ENCODE results near the gene CCT5.

Gene CCT5

DNA sequence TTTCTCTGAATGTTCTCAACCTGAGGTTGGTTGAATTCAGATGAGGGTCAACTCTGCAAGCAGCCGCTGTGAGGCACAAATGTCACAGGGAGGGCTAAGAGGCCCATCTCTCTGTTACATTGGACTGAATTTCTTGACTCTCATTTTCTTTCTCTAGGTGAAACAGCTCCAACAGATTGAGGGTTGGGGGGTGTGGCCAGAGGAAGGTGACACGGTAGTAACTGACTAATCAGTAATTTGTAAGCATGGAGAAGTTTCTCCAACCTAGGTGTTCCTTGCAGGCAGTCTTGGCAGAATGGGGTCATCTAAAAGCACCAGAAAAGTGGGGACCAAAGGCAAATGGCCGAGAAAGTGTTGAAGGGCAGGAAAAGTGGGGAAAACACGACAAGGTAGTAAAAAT, 16.8 kb downstream of the CCT5 start:
- CTCF ChIA-PET, result no interaction called here
- POLR2A ChIA-PET, result no interaction called here
- peaks cover 3% of the 10 kb centered on the region; the same call in 1 of the 2 replicates for H3K4me1 ChIP-seq (ENCODE audit: control insufficient read depth, insufficient read depth, low read length)
- H3K9me3 ChIP-seq (ENCODE audit: control insufficient read depth, insufficient read depth, low read depth, low read length), result no peaks in the 10 kb centered on the region
- H3K4me3 ChIP-seq (ENCODE audit: low read depth, low read length), result no peak overlapping the region
- H3K36me3 ChIP-seq (ENCODE audit: control insufficient read depth in 2 of 2, insufficient read depth in 1 of 2, low read length in 2 of 2), result peaks cover 38 to 43% of the 10 kb centered on the region in 2 experiments
- no peak for TF ChIP-seq ZNF449 (tag by site-specific recombination; IDR thresholded peaks at IDR 0.05)
- TF ChIP-seq ZNF837 (tag by site-specific recombination; IDR thresholded peaks at IDR 0.05), result no peak
- TF ChIP-seq ZNF549 (tag by site-specific recombination; IDR thresholded peaks at IDR 0.05), result no peak
- TF ChIP-seq ZNF239 (tag by site-specific recombination; IDR thresholded peaks at IDR 0.05), result no peak
- TF ChIP-seq, protein P1, sequence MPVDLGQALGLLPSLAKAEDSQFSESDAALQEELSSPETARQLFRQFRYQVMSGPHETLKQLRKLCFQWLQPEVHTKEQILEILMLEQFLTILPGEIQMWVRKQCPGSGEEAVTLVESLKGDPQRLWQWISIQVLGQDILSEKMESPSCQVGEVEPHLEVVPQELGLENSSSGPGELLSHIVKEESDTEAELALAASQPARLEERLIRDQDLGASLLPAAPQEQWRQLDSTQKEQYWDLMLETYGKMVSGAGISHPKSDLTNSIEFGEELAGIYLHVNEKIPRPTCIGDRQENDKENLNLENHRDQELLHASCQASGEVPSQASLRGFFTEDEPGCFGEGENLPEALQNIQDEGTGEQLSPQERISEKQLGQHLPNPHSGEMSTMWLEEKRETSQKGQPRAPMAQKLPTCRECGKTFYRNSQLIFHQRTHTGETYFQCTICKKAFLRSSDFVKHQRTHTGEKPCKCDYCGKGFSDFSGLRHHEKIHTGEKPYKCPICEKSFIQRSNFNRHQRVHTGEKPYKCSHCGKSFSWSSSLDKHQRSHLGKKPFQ (tag by site-specific recombination; IDR thresholded peaks at IDR 0.05), result no peak
- no peak for TF ChIP-seq ZNF138 (tag by site-specific recombination; IDR thresholded peaks at IDR 0.05; ENCODE audit: borderline replicate concordance)
- no peak for TF ChIP-seq ZNF121 (tag by site-specific recombination; IDR thresholded peaks at IDR 0.05)
- peak; percentile 72 for TF ChIP-seq PRDM1 (tag by site-specific recombination; IDR thresholded peaks at IDR 0.05)
- TF ChIP-seq ZNF580 (tag by site-specific recombination; IDR thresholded peaks at IDR 0.05), result no peak
- no peak for TF ChIP-seq ZNF747 (tag by site-specific recombination; IDR thresholded peaks at IDR 0.05)
- no peak for TF ChIP-seq ZNF843 (tag by site-specific recombination; IDR thresholded peaks at IDR 0.05)
- no peak for TF ChIP-seq ZNF266 (tag by site-specific recombination; IDR thresholded peaks at IDR 0.05; ENCODE audit: low read depth)
- TF ChIP-seq ZFP3 (tag by site-specific recombination; IDR thresholded peaks at IDR 0.05; ENCODE audit: low read depth), result no peak
- TF ChIP-seq KLF9 (tag by site-specific recombination; IDR thresholded peaks at IDR 0.05; ENCODE audit: low read depth), result peak; percentile 40; the same call in 1 of the 2 replicates
- no peak for TF ChIP-seq ZSCAN16 (tag by site-specific recombination; IDR thresholded peaks at IDR 0.05)
- no peak overlapping the region; the same call in 1 of the 2 replicates for H3K27ac ChIP-seq (ENCODE audit: extremely low read depth, low read depth, low read length)

- POLR2A ChIA-PET, result interaction anchor here (1.4 kb wide), 1 partner anchor 85 kb away, joined by 3 read pairs; the partner anchor contains the start of gene MARCHF6
- TF ChIP-seq WT1 (tag by site-specific recombination; IDR thresholded peaks at IDR 0.05) (0 out of 2 replicates have a peak, but pooled peaks have one; percentile 34), ZFP3 (tag by site-specific recombination; IDR thresholded peaks at IDR 0.05; ENCODE audit: low read depth) (no peak), ZFP37 (tag by site-specific recombination; IDR thresholded peaks at IDR 0.05) (no peak), SCRT1 (tag by site-specific recombination; IDR thresholded peaks at IDR 0.05; ENCODE audit: borderline replicate concordance) (no peak), ZNF114 (tag by site-specific recombination; IDR thresholded peaks at IDR 0.05) (no peak), OSR2 (tag by site-specific recombination; IDR thresholded peaks at IDR 0.05) (0 out of 2 replicates have a peak, but pooled peaks have one; percentile 4), ZBTB7A (tag by site-specific recombination; IDR thresholded peaks at IDR 0.05; ENCODE audit: low read depth) (no peak), ZNF404 (tag by site-specific recombination; IDR thresholded peaks at IDR 0.05) (no peak), ZNF600 (tag by site-specific recombination; IDR thresholded peaks at IDR 0.05) (peak; percentile 79; the same call in 1 of the 2 replicates), GLIS1 (tag by site-specific recombination; IDR thresholded peaks at IDR 0.05) (peak; percentile 51; the same call in 1 of the 2 replicates), ZNF624 (tag by site-specific recombination; IDR thresholded peaks at IDR 0.05) (no peak)
- TF ChIP-seq, protein P2, sequence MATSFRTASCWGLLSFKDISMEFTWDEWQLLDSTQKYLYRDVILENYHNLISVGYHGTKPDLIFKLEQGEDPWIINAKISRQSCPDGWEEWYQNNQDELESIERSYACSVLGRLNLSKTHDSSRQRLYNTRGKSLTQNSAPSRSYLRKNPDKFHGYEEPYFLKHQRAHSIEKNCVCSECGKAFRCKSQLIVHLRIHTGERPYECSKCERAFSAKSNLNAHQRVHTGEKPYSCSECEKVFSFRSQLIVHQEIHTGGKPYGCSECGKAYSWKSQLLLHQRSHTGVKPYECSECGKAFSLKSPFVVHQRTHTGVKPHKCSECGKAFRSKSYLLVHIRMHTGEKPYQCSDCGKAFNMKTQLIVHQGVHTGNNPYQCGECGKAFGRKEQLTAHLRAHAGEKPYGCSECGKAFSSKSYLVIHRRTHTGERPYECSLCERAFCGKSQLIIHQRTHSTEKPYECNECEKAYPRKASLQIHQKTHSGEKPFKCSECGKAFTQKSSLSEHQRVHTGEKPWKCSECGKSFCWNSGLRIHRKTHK (tag by site-specific recombination; IDR thresholded peaks at IDR 0.05), result no peak
- TF ChIP-seq, protein P3, sequence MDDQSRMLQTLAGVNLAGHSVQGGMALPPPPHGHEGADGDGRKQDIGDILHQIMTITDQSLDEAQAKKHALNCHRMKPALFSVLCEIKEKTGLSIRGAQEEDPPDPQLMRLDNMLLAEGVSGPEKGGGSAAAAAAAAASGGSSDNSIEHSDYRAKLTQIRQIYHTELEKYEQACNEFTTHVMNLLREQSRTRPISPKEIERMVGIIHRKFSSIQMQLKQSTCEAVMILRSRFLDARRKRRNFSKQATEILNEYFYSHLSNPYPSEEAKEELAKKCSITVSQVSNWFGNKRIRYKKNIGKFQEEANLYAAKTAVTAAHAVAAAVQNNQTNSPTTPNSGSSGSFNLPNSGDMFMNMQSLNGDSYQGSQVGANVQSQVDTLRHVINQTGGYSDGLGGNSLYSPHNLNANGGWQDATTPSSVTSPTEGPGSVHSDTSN (CRISPR knock-in tag; IDR thresholded peaks at IDR 0.05), result no peak
- TF ChIP-seq, protein P1 (tag by site-specific recombination; IDR thresholded peaks at IDR 0.05), result no peak
- H3K36me3 ChIP-seq (ENCODE audit: control insufficient read depth in 2 of 2, insufficient read depth in 1 of 2, low read length in 2 of 2), result peaks cover 25 to 30% of the 10 kb centered on the region in 2 experiments
- H3K4me1 ChIP-seq (ENCODE audit: control insufficient read depth, insufficient read depth, low read length), result no peaks in the 10 kb centered on the region
- CTCF ChIA-PET, result no interaction called here
- H3K4me3 ChIP-seq (ENCODE audit: low read depth, low read length), result no peak overlapping the region
- H3K27ac ChIP-seq (ENCODE audit: extremely low read depth, low read depth, low read length), result no peak overlapping the region
- no peaks in the 10 kb centered on the region for H3K9me3 ChIP-seq (ENCODE audit: control insufficient read depth, insufficient read depth, low read depth, low read length)
Observed at GRCh38 chr5:10268100-10268499, 18.0 kb downstream of the CCT5 start.
